H9 (cell line): ENCODE results near the gene GTF2A2. TPM values are rescaled to one million over a fixed set of nuclear protein-coding genes. Genes with fewer than 3 reads are reported as not detected.

ENCODE experiments used
- DNase-seq: peaks from one replicate; pipeline ENCODE4 v3.0.0-alpha.2; 2017
- H2AFZ ChIP-seq: one replicate; pipeline ENCODE4 v1.6.1; 2013; ENCODE audit warnings: mild to moderate bottlenecking, low read length, control low read depth, moderate library complexity
- H2AK5ac ChIP-seq: 2 replicates; pipeline ENCODE4 v1.6.1; 2013; ENCODE audit warnings: low read length, control low read depth, mixed read lengths; ENCODE audit not compliant: insufficient read length
- H2BK120ac ChIP-seq: one replicate; pipeline ENCODE4 v1.6.1; 2013; ENCODE audit warnings: low read depth, mild to moderate bottlenecking, low read length, control low read depth, inconsistent platforms; ENCODE audit not compliant: poor library complexity, severe bottlenecking
- H2BK12ac ChIP-seq: 2 replicates; pipeline ENCODE4 v1.6.1; 2013; ENCODE audit warnings: low read length, control low read depth, mixed read lengths, low read depth; ENCODE audit not compliant: insufficient read length
- H2BK15ac ChIP-seq: 2 replicates; pipeline ENCODE4 v1.6.1; 2013; ENCODE audit warnings: low read depth, low read length, control low read depth
- H2BK20ac ChIP-seq: one replicate; pipeline ENCODE4 v1.6.1; 2013; ENCODE audit warnings: low read depth, mild to moderate bottlenecking, low read length, control low read depth, inconsistent platforms; ENCODE audit not compliant: poor library complexity, severe bottlenecking
- H2BK5ac ChIP-seq: 2 replicates; pipeline ENCODE4 v1.6.1; 2013; ENCODE audit warnings: low read length, control low read depth, mixed read lengths; ENCODE audit not compliant: insufficient read length
- H3K14ac ChIP-seq: 2 replicates; pipeline ENCODE4 v1.6.1; 2013; ENCODE audit warnings: low read length, control low read depth; ENCODE audit not compliant: insufficient read depth
- H3K18ac ChIP-seq: 2 replicates; pipeline ENCODE4 v1.6.1; 2013; ENCODE audit warnings: low read depth, mild to moderate bottlenecking, mixed read lengths, low read length, control low read depth; ENCODE audit not compliant: insufficient read length
- H3K23ac ChIP-seq: 2 replicates; pipeline ENCODE4 v1.6.1; 2013; ENCODE audit warnings: low read length, control low read depth, mixed read lengths, low read depth; ENCODE audit not compliant: insufficient read length
- H3K23me2 ChIP-seq: 2 replicates; pipeline ENCODE4 v1.6.1; 2013; ENCODE audit warnings: low read depth, mild to moderate bottlenecking, mixed read lengths, low read length, control low read depth; ENCODE audit not compliant: insufficient read length, poor library complexity, severe bottlenecking
- H3K27ac ChIP-seq: 2 replicates; pipeline ENCODE4 v1.5.1; 2013; ENCODE audit warnings: low read length, control low read depth, mixed read lengths, low read depth; ENCODE audit not compliant: insufficient read length
- H3K27me3 ChIP-seq: 2 replicates; pipeline ENCODE4 v1.6.1; 2013; ENCODE audit warnings: low read length, control low read depth, inconsistent platforms; ENCODE audit not compliant: insufficient read depth
- H3K4ac ChIP-seq: 2 replicates; pipeline ENCODE4 v1.6.1; 2013; ENCODE audit warnings: low read depth, mild to moderate bottlenecking, control low read depth, inconsistent platforms, low read length, moderate library complexity
- H3K4me1 ChIP-seq: 2 replicates; pipeline ENCODE4 v1.6.1; 2013; ENCODE audit warnings: low read length, control low read depth, inconsistent platforms; ENCODE audit not compliant: insufficient read depth
- H3K4me2 ChIP-seq: 2 replicates; pipeline ENCODE4 v1.6.1; 2013; ENCODE audit warnings: low read length, control low read depth, mixed read lengths; ENCODE audit not compliant: insufficient read length, insufficient read depth
- H3K56ac ChIP-seq: 2 replicates; pipeline ENCODE4 v1.6.1; 2013; ENCODE audit warnings: low read depth, mild to moderate bottlenecking, mixed read lengths, low read length, control low read depth; ENCODE audit not compliant: insufficient read length
- H3K79me1 ChIP-seq: 2 replicates; pipeline ENCODE4 v1.6.1; 2013; ENCODE audit warnings: low read depth, mild to moderate bottlenecking, moderate library complexity, low read length, control low read depth, inconsistent platforms; ENCODE audit not compliant: insufficient read depth, poor library complexity, severe bottlenecking
- H3K79me2 ChIP-seq: 2 replicates; pipeline ENCODE4 v1.6.1; 2013; ENCODE audit warnings: low read length, control low read depth, inconsistent platforms; ENCODE audit not compliant: insufficient read depth
- H3K9ac ChIP-seq: 2 replicates; pipeline ENCODE4 v1.6.1; 2013; ENCODE audit warnings: low read length, control low read depth, mixed read lengths; ENCODE audit not compliant: insufficient read length; ENCODE audit errors: extremely low read depth
- H3K9me3 ChIP-seq: one replicate; pipeline ENCODE4 v1.6.1; 2013; ENCODE audit warnings: low read depth, low read length, inconsistent platforms; ENCODE audit not compliant: control insufficient read depth
- H3T11ph ChIP-seq: one replicate; pipeline ENCODE4 v1.6.1; 2013; ENCODE audit warnings: mild to moderate bottlenecking, low read length, control low read depth, inconsistent platforms
- H4K20me1 ChIP-seq: one replicate; pipeline ENCODE4 v1.6.1; 2013; ENCODE audit not compliant: control insufficient read depth, insufficient read length, insufficient read depth
- H4K5ac ChIP-seq: 2 replicates; pipeline ENCODE4 v1.6.1; 2013; ENCODE audit warnings: low read depth, mild to moderate bottlenecking, mixed read lengths, low read length, control low read depth; ENCODE audit not compliant: insufficient read length
- H4K8ac ChIP-seq: replicated peaks from 2 replicates; pipeline ENCODE4 v1.6.1; 2013; ENCODE audit warnings: low read length, control low read depth, mixed read lengths, low read depth; ENCODE audit not compliant: insufficient read length
- H4K91ac ChIP-seq: 2 replicates; pipeline ENCODE4 v1.6.1; 2013; ENCODE audit warnings: low read depth, mild to moderate bottlenecking, moderate library complexity, mixed read lengths, low read length, control low read depth; ENCODE audit not compliant: insufficient read length
- H3K27ac Mint-ChIP-seq, 3 experiments: 2 replicates in 2 of 3; 3 replicates in 1 of 3; pipeline ENCODE4 v1.8.0; 2020 to 2021; ENCODE audit warnings: mixed read lengths in 3 of 3, mild to moderate bottlenecking in 1 of 3, moderate library complexity in 1 of 3
- H3K27me3 Mint-ChIP-seq: 2 replicates; pipeline ENCODE4 v1.8.0; 2021; ENCODE audit warnings: low read depth, mild to moderate bottlenecking, moderate library complexity, mixed read lengths
- H3K36me3 Mint-ChIP-seq, 3 experiments: 2 replicates in 2 of 3; 3 replicates in 1 of 3; pipeline ENCODE4 v1.8.0; 2020 to 2021; ENCODE audit warnings: low read depth in 3 of 3, mixed read lengths in 3 of 3; ENCODE audit not compliant: insufficient read depth in 1 of 3
- H3K4me1 Mint-ChIP-seq, 2 experiments: 2 replicates each; pipeline ENCODE4 v1.8.0; 2020; ENCODE audit warnings: mixed read lengths in 2 of 2
- H3K4me3 Mint-ChIP-seq, 2 experiments: 2 replicates in 1 of 2; 3 replicates in 1 of 2; pipeline ENCODE4 v1.8.0; 2020 to 2021; ENCODE audit warnings: mild to moderate bottlenecking in 2 of 2, mixed read lengths in 2 of 2, moderate library complexity in 1 of 2
- H3K9me3 Mint-ChIP-seq, 2 experiments: 2 replicates in 1 of 2; 3 replicates in 1 of 2; pipeline ENCODE4 v1.8.0; 2020; ENCODE audit warnings: mild to moderate bottlenecking in 2 of 2, mixed read lengths in 2 of 2, moderate library complexity in 1 of 2
- WGBS: extraction: QIAGEN DNeasy Blood & Tissue Kit; methylation state at CpG from one replicate; pipeline ENCODE4 v1.1.7; 2013; ENCODE audit warnings: missing lambda C conversion rate, low lambda C conversion rate, mixed read lengths; ENCODE audit not compliant: insufficient read length; ENCODE audit errors: extremely low coverage; 5-methylcytosine and 5-hydroxymethylcytosine counted together
- total RNA-seq: library from RNA; stranded (reverse); gene quantifications from 2 replicates; pipeline ENCODE4 v1.2.1, GENCODE V29; 2021
- TF ChIP-seq, protein P1 (sequence below): fragments of 200-600 bp; sonication (generic); conservative IDR thresholded peaks from 3 replicates; pipeline ENCODE4 v1.8.0; 2021; ENCODE audit warnings: antibody characterized with exemption, mild to moderate bottlenecking

Gene GTF2A2
- total RNA-seq, 1 experiment from 2014 or later, result 144 TPM

DNA sequence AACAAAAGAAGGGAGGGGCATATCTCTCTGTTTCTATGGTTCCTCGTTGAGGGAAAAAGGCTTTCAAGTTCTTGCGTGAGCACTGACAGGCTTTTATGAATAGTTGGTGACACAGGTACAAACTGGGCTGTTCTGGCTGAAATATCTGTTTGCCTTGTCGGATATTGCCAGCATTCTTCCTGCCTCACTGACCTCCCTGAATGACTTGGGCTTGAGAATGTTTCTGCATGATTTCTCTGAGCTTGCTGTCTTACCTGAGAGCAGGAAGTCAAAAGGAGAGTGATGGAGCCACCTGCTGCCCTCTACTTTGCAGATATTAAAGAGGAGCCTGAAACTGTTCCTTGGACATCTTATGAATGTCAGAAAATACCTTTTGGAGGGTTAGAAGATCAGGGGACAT is 40.9 kb downstream of the GTF2A2 start:
- Histone ChIP-seq H4K8ac (no peak overlapping the region), H3K4me1 (no peaks in the 10 kb centered on the region), H3T11ph (no peak overlapping the region), H3K23me2 (no peaks in the 10 kb centered on the region), H3K9ac (no peak overlapping the region), H3K79me2 (no peaks in the 10 kb centered on the region), H2BK15ac (no peak overlapping the region), H2AFZ (no peak overlapping the region), H3K79me1 (no peaks in the 10 kb centered on the region), H2BK120ac (no peak overlapping the region), H3K27me3 (no peaks in the 10 kb centered on the region), H3K27ac (no peak overlapping the region), H3K9me3 (no peaks in the 10 kb centered on the region), H3K56ac (no peak overlapping the region), H2BK12ac (no peak overlapping the region), H3K18ac (no peak overlapping the region), H3K23ac (no peak overlapping the region), H4K5ac (no peak overlapping the region), H4K91ac (no peak overlapping the region), H3K14ac (no peak overlapping the region), H3K4me2 (no peak overlapping the region), H4K20me1 (no peaks in the 10 kb centered on the region), H2BK5ac (no peak overlapping the region), H3K4ac (no peak overlapping the region), H2BK20ac (no peak overlapping the region), H2AK5ac (no peak overlapping the region)
- peaks cover 0 to 4% (median 0%) of the 10 kb centered on the region in 3 experiments; a peak in 3 of 7 replicates for H3K36me3 Mint-ChIP-seq
- DNase-seq, result no peak
- peaks cover 3 to 4% of the 10 kb centered on the region in 2 experiments for H3K9me3 Mint-ChIP-seq
- no peak overlapping the region for H3K4me3 Mint-ChIP-seq
- H3K27ac Mint-ChIP-seq, result no peak overlapping the region
- whole genome bisulfite sequencing, result no CpG with 5 or more reads among the region's 3 CpGs
- H3K27me3 Mint-ChIP-seq, result peaks cover 29% of the 10 kb centered on the region
- TF ChIP-seq, protein P1, sequence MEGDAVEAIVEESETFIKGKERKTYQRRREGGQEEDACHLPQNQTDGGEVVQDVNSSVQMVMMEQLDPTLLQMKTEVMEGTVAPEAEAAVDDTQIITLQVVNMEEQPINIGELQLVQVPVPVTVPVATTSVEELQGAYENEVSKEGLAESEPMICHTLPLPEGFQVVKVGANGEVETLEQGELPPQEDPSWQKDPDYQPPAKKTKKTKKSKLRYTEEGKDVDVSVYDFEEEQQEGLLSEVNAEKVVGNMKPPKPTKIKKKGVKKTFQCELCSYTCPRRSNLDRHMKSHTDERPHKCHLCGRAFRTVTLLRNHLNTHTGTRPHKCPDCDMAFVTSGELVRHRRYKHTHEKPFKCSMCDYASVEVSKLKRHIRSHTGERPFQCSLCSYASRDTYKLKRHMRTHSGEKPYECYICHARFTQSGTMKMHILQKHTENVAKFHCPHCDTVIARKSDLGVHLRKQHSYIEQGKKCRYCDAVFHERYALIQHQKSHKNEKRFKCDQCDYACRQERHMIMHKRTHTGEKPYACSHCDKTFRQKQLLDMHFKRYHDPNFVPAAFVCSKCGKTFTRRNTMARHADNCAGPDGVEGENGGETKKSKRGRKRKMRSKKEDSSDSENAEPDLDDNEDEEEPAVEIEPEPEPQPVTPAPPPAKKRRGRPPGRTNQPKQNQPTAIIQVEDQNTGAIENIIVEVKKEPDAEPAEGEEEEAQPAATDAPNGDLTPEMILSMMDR, result no peak
- peaks cover 4 to 6% of the 10 kb centered on the region in 2 experiments; a peak in 2 of 4 replicates for H3K4me1 Mint-ChIP-seq
